ENCODE measurements around the gene ITPR2.

Gene ITPR2

GRCh38 chr12:26346736-26347135 is 486.3 kb downstream of the ITPR2 start:
- TF ChIP-seq CTCF (conservative IDR thresholded peaks at IDR 0.05; ENCODE audit: control insufficient read depth, insufficient read depth, low read depth, low read length) = no peak
- no peak overlapping the region for H3K4me3 ChIP-seq (ENCODE audit: control insufficient read depth, low read depth, low read length)
- DNase-seq (ENCODE audit: low read depth) = peak; percentile 17

- no peak overlapping the region for H3K4me3 ChIP-seq (ENCODE audit: control insufficient read depth, low read depth, low read length)
- no peak for DNase-seq (ENCODE audit: low read depth)
- no peak for TF ChIP-seq CTCF (conservative IDR thresholded peaks at IDR 0.05; ENCODE audit: control insufficient read depth, insufficient read depth, low read depth, low read length)
Measured at GRCh38 chr12:26345471-26346003, 487.5 kb downstream of the ITPR2 start.

GRCh38 chr12:26341491-26341890 is 491.5 kb downstream of the ITPR2 start:
- no peak overlapping the region for H3K4me3 ChIP-seq (ENCODE audit: control insufficient read depth, low read depth, low read length)
- no peak for TF ChIP-seq CTCF (conservative IDR thresholded peaks at IDR 0.05; ENCODE audit: control insufficient read depth, insufficient read depth, low read depth, low read length)
- DNase-seq (ENCODE audit: low read depth) = no peak

- no peak for TF ChIP-seq CTCF (conservative IDR thresholded peaks at IDR 0.05; ENCODE audit: control insufficient read depth, insufficient read depth, low read depth, low read length)
- DNase-seq (ENCODE audit: low read depth) = no peak
Measured at GRCh38 chr12:26340649-26341048, 492.3 kb downstream of the ITPR2 start.

GRCh38 chr12:26339976-26340375 is 493.0 kb downstream of the ITPR2 start:
- no peak overlapping the region for H3K4me3 ChIP-seq (ENCODE audit: control insufficient read depth, low read depth, low read length)
- TF ChIP-seq CTCF (conservative IDR thresholded peaks at IDR 0.05; ENCODE audit: control insufficient read depth, insufficient read depth, low read depth, low read length) = no peak
- no peak for DNase-seq (ENCODE audit: low read depth)

More at GRCh38 chr12:26340649-26341048, 492.3 kb downstream of the ITPR2 start:
- no peak overlapping the region for H3K4me3 ChIP-seq (ENCODE audit: control insufficient read depth, low read depth, low read length)

GRCh38 chr12:26338586-26339572 is 494.1 kb downstream of the ITPR2 start:
- peak; percentile 56 for DNase-seq (ENCODE audit: low read depth)
- TF ChIP-seq CTCF (conservative IDR thresholded peaks at IDR 0.05; ENCODE audit: control insufficient read depth, insufficient read depth, low read depth, low read length) = no peak
- no peak overlapping the region for H3K4me3 ChIP-seq (ENCODE audit: control insufficient read depth, low read depth, low read length)

Data from fibroblast of mammary gland (primary cell).